HS-5 (cell line): ENCODE data around the gene OTULIN.

ENCODE experiments used
- DNase-seq: peaks from one replicate; pipeline ENCODE4 v3.0.0-alpha.2; 2012; ENCODE audit warnings: low read depth

OTULIN gene

GRCh38 chr5:14664270-14665100 is at the start of gene OTULIN:
OTULIN (plus strand) TSS chr5:14664718; CDS start chr5:14664826, 108 bp downstream.
- peak; percentile 89 for DNase-seq

- DNase-seq: no peak
Observed at GRCh38 chr5:14615365-14615764, 49.2 kb upstream of the OTULIN start.

GRCh38 chr5:14617441-14617840 is 47.1 kb upstream of the OTULIN start:
- DNase-seq: no peak

- DNase-seq: no peak
Observed at GRCh38 chr5:14627270-14627669, 37.2 kb upstream of the OTULIN start.

- peak; percentile 24 for DNase-seq
Observed at GRCh38 chr5:14628346-14628745, 36.2 kb upstream of the OTULIN start.

GRCh38 chr5:14630671-14631070 is 33.8 kb upstream of the OTULIN start:
- no peak for DNase-seq

- DNase-seq: no peak
Observed at GRCh38 chr5:14635656-14636055, 28.9 kb upstream of the OTULIN start.

- DNase-seq: no peak
Observed at GRCh38 chr5:14640765-14641164, 23.8 kb upstream of the OTULIN start.

- no peak for DNase-seq
Observed at GRCh38 chr5:14644623-14645237, 19.8 kb upstream of the OTULIN start.

- DNase-seq: no peak
Observed at GRCh38 chr5:14650052-14650451, 14.5 kb upstream of the OTULIN start.

GRCh38 chr5:14655146-14655741 is 9.3 kb upstream of the OTULIN start:
- DNase-seq: no peak

GRCh38 chr5:14656898-14657297 is 7.6 kb upstream of the OTULIN start:
- DNase-seq: no peak

- DNase-seq: no peak
Observed at GRCh38 chr5:14659821-14660607, 4.5 kb upstream of the OTULIN start.

GRCh38 chr5:14660833-14661232 is 3.7 kb upstream of the OTULIN start:
- DNase-seq: no peak

GRCh38 chr5:14662721-14663260 is 1.7 kb upstream of the OTULIN start:
- DNase-seq: no peak

GRCh38 chr5:14663734-14664269 is 716 bp upstream of the OTULIN start:
- DNase-seq: no peak

GRCh38 chr5:14665101-14665822 is 744 bp downstream of the OTULIN start:
- DNase-seq: no peak

- no peak for DNase-seq
Observed at GRCh38 chr5:14665949-14666348, 1.4 kb downstream of the OTULIN start.

- DNase-seq: no peak
Observed at GRCh38 chr5:14666357-14666756, 1.8 kb downstream of the OTULIN start.

- DNase-seq: no peak
Observed at GRCh38 chr5:14667290-14667689, 2.8 kb downstream of the OTULIN start.

- no peak for DNase-seq
Observed at GRCh38 chr5:14667770-14668169, 3.3 kb downstream of the OTULIN start.
